GM23248 (cell line): Measurements from ENCODE around the gene MEI1. TPM values are rescaled to one million over a fixed set of nuclear protein-coding genes. Genes with fewer than 3 reads are reported as not detected.
A peak's percentile ranks its signal among the peaks of the same experiment; 100 is the strongest.

Experiments
- DNase-seq: peaks from one replicate; pipeline ENCODE4 v3.0.0-alpha.2; 2015
- H2AFZ ChIP-seq: fragments of 200-600 bp; sonication (generic); 2 replicates; pipeline ENCODE4 v1.6.1; 2016; ENCODE audit warnings: antibody characterized with exemption
- H3F3A ChIP-seq: fragments of 200-600 bp; sonication (generic); 2 replicates; pipeline ENCODE4 v1.6.1; 2016; ENCODE audit warnings: mild to moderate bottlenecking, antibody characterized with exemption, mixed run types; ENCODE audit not compliant: insufficient read depth
- H3K27ac ChIP-seq: fragments of 200-600 bp; sonication (generic); 2 replicates; pipeline ENCODE4 v1.5.1; 2016; ENCODE audit warnings: mild to moderate bottlenecking
- H3K27me3 ChIP-seq: fragments of 200-600 bp; sonication (generic); replicated peaks from 2 replicates; pipeline ENCODE4 v1.6.1; 2016; ENCODE audit warnings: mild to moderate bottlenecking; ENCODE audit not compliant: insufficient read depth
- H3K36me3 ChIP-seq: fragments of 200-600 bp; sonication (generic); 2 replicates; pipeline ENCODE4 v1.6.1; 2016; ENCODE audit warnings: low read depth, mild to moderate bottlenecking
- H3K4me1 ChIP-seq: fragments of 200-600 bp; sonication (generic); 2 replicates; pipeline ENCODE4 v1.6.1; 2016; ENCODE audit warnings: mild to moderate bottlenecking; ENCODE audit not compliant: insufficient read depth
- H3K4me2 ChIP-seq: fragments of 200-600 bp; sonication (generic); one replicate; pipeline ENCODE4 v1.6.1; 2016; ENCODE audit warnings: mild to moderate bottlenecking; ENCODE audit not compliant: unreplicated experiment
- H3K4me3 ChIP-seq: fragments of 200-600 bp; sonication (generic); 2 replicates; pipeline ENCODE4 v1.5.1; 2016; ENCODE audit warnings: mild to moderate bottlenecking
- H3K79me2 ChIP-seq: fragments of 200-600 bp; sonication (generic); 2 replicates; pipeline ENCODE4 v1.6.1; 2016; ENCODE audit warnings: mild to moderate bottlenecking; ENCODE audit not compliant: insufficient read depth
- H3K9ac ChIP-seq: fragments of 200-600 bp; sonication (generic); 2 replicates; pipeline ENCODE4 v1.6.1; 2016; ENCODE audit warnings: mild to moderate bottlenecking
- H3K9me2 ChIP-seq: fragments of 200-600 bp; sonication (generic); 2 replicates; pipeline ENCODE4 v1.6.1; 2016; ENCODE audit warnings: mixed run types, mild to moderate bottlenecking, moderate library complexity; ENCODE audit not compliant: insufficient read depth
- H3K9me3 ChIP-seq: fragments of 200-600 bp; sonication (generic); one replicate; pipeline ENCODE4 v1.6.1; 2017; ENCODE audit warnings: low read depth
- H4K20me1 ChIP-seq: fragments of 200-600 bp; sonication (generic); 2 replicates; pipeline ENCODE4 v1.6.0; 2016; ENCODE audit not compliant: insufficient read depth
- EZH2 ChIP-seq: fragments of 200-600 bp; sonication (generic); IDR thresholded peaks from 2 replicates; pipeline ENCODE4 v1.6.1; 2018; ENCODE audit warnings: antibody characterized with exemption, mild to moderate bottlenecking; ENCODE audit not compliant: insufficient read depth, poor library complexity, severe bottlenecking
- EZH2phosphoT487 ChIP-seq: fragments of 200-600 bp; sonication (generic); IDR thresholded peaks from 2 replicates; pipeline ENCODE4 v1.6.1; 2018; ENCODE audit warnings: antibody characterized with exemption, moderate library complexity, mild to moderate bottlenecking, low read depth; ENCODE audit not compliant: insufficient read depth
- WGBS, 2 experiments: methylation state at CpG; one replicate each; pipeline ENCODE4 v1.1.6; 2015 to 2017; ENCODE audit warnings: low lambda C conversion rate in 2 of 2, low coverage in 1 of 2; ENCODE audit errors: missing lambda C conversion rate in 2 of 2; 5-methylcytosine and 5-hydroxymethylcytosine counted together
- in situ Hi-C: fragments of 300-500 bp; cut with MboI; formaldehyde crosslinking; loops from 2 replicates; pipeline ENCODE4 v1.15.0; 2020
- polyA plus RNA-seq: library from polyadenylated mRNA; unstranded; fragments of >200 nt; fragmentation: Nextera tagmentation; extraction: Ambion mirVana; gene quantifications from 2 replicates; pipeline ENCODE4 v1.2.1, GENCODE V29; 2016
- total RNA-seq: library from RNA; depleted of rRNA; stranded (reverse); fragments of >200 nt; shearing (Covaris generic); gene quantifications from 2 replicates; pipeline ENCODE4 v1.2.3, GENCODE V29; 2014

Gene MEI1
- total and polyA plus RNA-seq, 2 experiments from 2014 or later: 2.2 to 5.9 TPM

DNA sequence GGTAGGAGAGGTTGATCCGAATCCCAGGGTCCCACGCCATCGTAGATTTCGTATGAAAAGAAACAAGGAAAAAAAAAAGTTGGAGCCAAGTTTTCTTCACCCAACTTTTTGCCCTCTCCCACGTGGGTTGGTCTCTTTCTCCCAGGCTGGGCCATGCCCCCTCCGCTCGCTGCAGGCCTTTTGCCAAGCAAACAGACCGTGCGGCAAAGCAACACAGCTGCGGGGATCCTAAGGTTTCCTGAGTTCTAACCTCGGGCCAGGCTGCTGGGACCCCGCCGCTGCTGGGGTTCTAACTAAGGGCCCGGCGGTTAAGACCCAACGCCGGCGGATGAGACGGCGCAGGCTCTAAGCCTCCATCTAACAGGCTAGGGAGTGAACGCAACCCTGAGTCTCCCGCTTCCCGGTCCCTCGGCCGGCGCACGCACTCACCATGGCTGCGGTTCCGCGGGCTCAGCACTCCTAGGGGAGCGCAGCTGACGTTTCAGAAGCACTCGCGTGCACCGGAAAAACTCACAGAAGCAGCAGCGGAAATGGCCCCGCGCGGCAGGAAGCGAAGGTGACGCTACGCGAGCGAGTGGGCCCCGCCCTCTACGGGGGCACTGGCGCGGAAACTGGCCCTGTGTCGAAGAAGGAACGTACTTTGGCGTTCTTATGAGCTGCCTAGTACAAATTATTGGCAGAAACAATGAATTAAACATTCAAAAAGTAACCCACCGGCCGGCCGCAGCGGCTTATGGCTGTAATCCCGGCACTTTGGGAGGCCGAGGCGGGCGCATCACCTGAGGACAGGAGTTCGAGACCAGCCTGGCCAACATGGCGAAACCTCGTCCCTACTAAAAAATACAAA is 10.7 kb upstream of the MEI1 start, which contains the start of gene SNU13:
SNU13 (minus strand) TSS at position 503 of the 847 bp plus-strand sequence; CDS start at position 432, 71 bp downstream.
- peak; percentile 99 for DNase-seq
- in situ Hi-C loops: no loop called here
- peak within 1 kb of the TSS; percentile 80 for H3K4me2 ChIP-seq

DNA sequence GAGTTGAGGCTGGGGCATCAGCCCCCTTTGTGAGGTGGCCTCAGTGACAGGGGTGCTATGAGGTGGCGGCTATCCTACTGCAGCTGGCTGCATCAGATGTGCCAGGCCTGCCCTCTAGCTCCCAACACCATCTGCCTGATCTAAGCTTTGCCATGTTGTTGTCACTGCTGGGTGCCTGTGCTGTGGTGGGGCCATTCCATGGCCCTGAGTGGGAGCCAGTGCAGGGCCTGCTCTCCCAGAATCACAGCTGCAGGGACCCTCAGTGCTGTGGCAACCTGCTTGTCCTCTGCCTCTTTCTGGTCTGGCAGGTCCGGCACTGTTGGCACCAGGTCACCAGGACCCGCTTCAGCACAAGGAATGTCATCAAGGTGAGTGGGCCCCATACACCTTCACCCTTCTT is 8.8 kb upstream of the MEI1 start:
- Histone ChIP-seq H3K27ac (no peak overlapping the region), H4K20me1 (no peaks in the 10 kb centered on the region), H3K4me1 (peaks cover 17% of the 10 kb centered on the region), H3K36me3 (peaks cover 4% of the 10 kb centered on the region; the same call in 1 of the 2 replicates), H3K79me2 (peaks cover 32% of the 10 kb centered on the region), H3K4me2 (no peak overlapping the region), H2AFZ (no peak overlapping the region), H3K4me3 (no peak overlapping the region), H3K9me3 (no peaks in the 10 kb centered on the region), H3F3A (peaks cover 26% of the 10 kb centered on the region), H3K9me2 (no peaks in the 10 kb centered on the region), H3K27me3 (no peaks in the 10 kb centered on the region), H3K9ac (no peak overlapping the region)
- in situ Hi-C loops: loop anchor here (10.0 kb wide), 1 partner anchor 254 kb away; the partner anchor contains the start of gene CENPM
- no peak for TF ChIP-seq EZH2
- no peak for TF ChIP-seq EZH2phosphoT487
- 95% methylated on average over 3 of the region's 3 CpGs for WGBS, 2 experiments
- DNase-seq: no peak

More for the DNA sequence above, 10.7 kb upstream of the MEI1 start, which contains the start of gene SNU13:
- Histone ChIP-seq H3K27me3 (no peaks in the 10 kb centered on the region), H3K36me3 (no peaks in the 10 kb centered on the region), H3K9ac (peak within 1 kb of the TSS; percentile 93), H3K79me2 (peaks cover 50% of the 10 kb centered on the region), H3F3A (peaks cover 22% of the 10 kb centered on the region), H3K9me2 (no peaks in the 10 kb centered on the region), H3K27ac (peak within 1 kb of the TSS; percentile 89), H2AFZ (peak within 1 kb of the TSS; percentile 96), H3K4me1 (peaks cover 27% of the 10 kb centered on the region), H3K9me3 (no peaks in the 10 kb centered on the region), H4K20me1 (no peaks in the 10 kb centered on the region), H3K4me3 (peak within 1 kb of the TSS; percentile 85)
- 1 to 2% methylated on average over 62 of the region's 62 CpGs for WGBS, 2 experiments
- TF ChIP-seq EZH2phosphoT487: no peak
- no peak for TF ChIP-seq EZH2

DNA sequence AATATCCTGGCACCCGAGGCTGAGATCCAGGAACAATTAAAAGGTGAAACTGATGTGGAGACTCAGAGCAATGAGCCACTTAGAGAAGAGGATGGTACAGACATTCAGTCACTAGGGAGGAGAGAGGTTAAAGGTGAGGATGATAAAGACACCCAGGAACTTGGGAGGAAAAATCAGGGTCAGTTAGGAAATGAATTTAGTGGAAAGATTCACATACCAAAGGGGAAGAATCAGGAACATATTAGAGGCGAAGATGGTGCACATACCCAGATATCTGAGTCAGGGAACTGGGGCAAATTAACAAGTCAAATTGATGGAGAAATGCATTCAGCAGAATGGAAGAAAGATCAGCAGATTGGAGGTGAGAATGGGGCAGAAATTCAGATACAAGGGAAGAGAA is 4.1 kb upstream of the MEI1 start:
- H4K20me1 ChIP-seq: no peaks in the 10 kb centered on the region
- WGBS, 2 experiments: 44 to 51% methylated on average over 2 of the region's 2 CpGs
- in situ Hi-C loops: loop anchor here (10.0 kb wide), 1 partner anchor 250 kb away; the partner anchor contains the start of gene CENPM

DNA sequence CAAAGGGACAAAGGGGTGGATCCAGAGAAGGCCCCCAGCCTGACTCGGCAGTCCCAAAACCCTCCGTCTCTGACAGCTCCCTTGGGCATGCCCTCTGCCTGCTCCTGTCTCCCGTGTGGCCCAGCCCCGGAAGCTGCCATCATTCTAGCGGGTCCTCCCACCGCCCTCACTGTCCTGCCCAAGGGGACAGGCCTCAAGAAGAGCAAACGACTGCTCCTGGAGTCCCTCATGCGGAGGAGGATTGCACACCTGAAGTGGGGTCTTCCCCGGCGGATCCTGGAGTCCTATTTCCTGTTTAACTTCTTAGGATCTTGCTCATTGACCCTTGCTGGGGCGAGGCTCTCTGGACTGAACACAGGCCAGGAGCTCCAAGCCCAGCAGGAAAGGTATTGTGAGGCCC is 2.6 kb upstream of the MEI1 start:
- no peak overlapping the region for H3K27ac ChIP-seq
- H3K9me3 ChIP-seq: no peaks in the 10 kb centered on the region
- peak overlapping the region; percentile 65 for H2AFZ ChIP-seq
- no peaks in the 10 kb centered on the region for H3K79me2 ChIP-seq
- H4K20me1 ChIP-seq: no peaks in the 10 kb centered on the region
- peak overlapping the region; percentile 67 for H3K4me2 ChIP-seq
- no peak overlapping the region for H3K4me3 ChIP-seq
- DNase-seq: no peak
- peaks cover 16% of the 10 kb centered on the region; the same call in 1 of the 2 replicates for H3F3A ChIP-seq
- no peaks in the 10 kb centered on the region for H3K9me2 ChIP-seq
- in situ Hi-C loops: loop anchor here (10.0 kb wide), 1 partner anchor 248 kb away; the partner anchor contains the start of gene CENPM
- 44 to 45% methylated on average over 10 to 11 of the region's 11 CpGs for WGBS, 2 experiments
- H3K9ac ChIP-seq: peak overlapping the region; percentile 8; the same call in 1 of the 2 replicates
- TF ChIP-seq EZH2phosphoT487: no peak
- TF ChIP-seq EZH2: no peak
- H3K36me3 ChIP-seq: peaks cover 4% of the 10 kb centered on the region; the same call in 1 of the 2 replicates
- peaks cover 13% of the 10 kb centered on the region; the same call in 1 of the 2 replicates for H3K4me1 ChIP-seq
- no peaks in the 10 kb centered on the region for H3K27me3 ChIP-seq

More for the DNA sequence above, 4.1 kb upstream of the MEI1 start:
- H3K9me2 ChIP-seq: no peaks in the 10 kb centered on the region
- H2AFZ ChIP-seq: no peak overlapping the region
- H3K27me3 ChIP-seq: no peaks in the 10 kb centered on the region
- no peak overlapping the region for H3K4me3 ChIP-seq
- peaks cover 4% of the 10 kb centered on the region; the same call in 1 of the 2 replicates for H3K36me3 ChIP-seq
- peak overlapping the region; percentile 28 for H3K9ac ChIP-seq
- H3K4me2 ChIP-seq: no peak overlapping the region
- no peaks in the 10 kb centered on the region for H3K9me3 ChIP-seq
- peaks cover 16% of the 10 kb centered on the region; the same call in 1 of the 2 replicates for H3F3A ChIP-seq
- no peak overlapping the region for H3K27ac ChIP-seq
- no peaks in the 10 kb centered on the region for H3K79me2 ChIP-seq
- TF ChIP-seq EZH2phosphoT487 (no peak), EZH2 (no peak)
- DNase-seq: peak; percentile 29
- peaks cover 13% of the 10 kb centered on the region; the same call in 1 of the 2 replicates for H3K4me1 ChIP-seq
